Spleen (tissue), 11 donors: Measurements from ENCODE around the gene LTBP1. TPM values are rescaled to one million over a fixed set of nuclear protein-coding genes. Genes with fewer than 3 reads are reported as not detected.
"Not testable (repeated sequence)": the region's sequence is repeated elsewhere in the genome, so short reads cannot be mapped to it uniquely, and the experiment has no call there.

Experiments used
- DNase-seq: peaks from one replicate; pipeline ENCODE4 v3.0.0-alpha.2; 2020
- H3K27ac ChIP-seq, 8 donors: fragments of 200-600 bp; sonication (generic) in 7 of 8; 1 replicate in 4 of 8; 2 replicates in 4 of 8; pipeline versions ENCODE4 v1.5.0 to v1.8.0; 2016 to 2021; ENCODE audit warnings: inconsistent platforms in 4 of 8, mild to moderate bottlenecking in 4 of 8, moderate library complexity in 1 of 8
- H3K27me3 ChIP-seq, 7 donors: fragments of 200-600 bp; sonication (generic) in 6 of 7; replicated peaks in 1 of 7; 1 replicate in 4 of 7; 2 replicates in 3 of 7; pipeline versions ENCODE4 v1.5.0 to v1.8.0; 2016 to 2021; ENCODE audit warnings: inconsistent platforms in 3 of 7, mild to moderate bottlenecking in 1 of 7
- H3K36me3 ChIP-seq, 6 donors: fragments of 200-600 bp; sonication (generic) in 5 of 6; 1 replicate in 4 of 6; 2 replicates in 2 of 6; pipeline versions ENCODE4 v1.5.0 to v1.8.0; 2016 to 2021; ENCODE audit warnings: inconsistent platforms in 2 of 6
- H3K4me1 ChIP-seq, 6 donors: fragments of 200-600 bp; sonication (generic) in 5 of 6; 1 replicate in 3 of 6; 2 replicates in 3 of 6; pipeline versions ENCODE4 v1.5.0 to v1.8.0; 2016 to 2021; ENCODE audit warnings: inconsistent platforms in 3 of 6
- H3K4me3 ChIP-seq, 8 donors: fragments of 200-600 bp; sonication (generic) in 7 of 8; 1 replicate in 4 of 8; 2 replicates in 4 of 8; pipeline versions ENCODE4 v1.5.0 to v1.8.0; 2016 to 2021; ENCODE audit warnings: inconsistent platforms in 4 of 8, mild to moderate bottlenecking in 4 of 8, moderate library complexity in 2 of 8
- H3K9me3 ChIP-seq, 8 donors: fragments of 200-600 bp; sonication (generic) in 7 of 8; 1 replicate in 4 of 8; 2 replicates in 4 of 8; pipeline versions ENCODE4 v1.5.0 to v1.8.0; 2016 to 2021; ENCODE audit warnings: inconsistent platforms in 4 of 8
- CTCF ChIP-seq, 11 experiments: fragments of 200-600 bp in 7 of 11; fragments of 450-650 bp in 4 of 11; sonication (generic) in 4 of 11; IDR thresholded peaks in 8 of 11; conservative IDR thresholded peaks in 3 of 11; 1 replicate in 7 of 11; 2 replicates in 4 of 11; pipeline versions ENCODE4 v1.4.0 to v1.8.0; 2016 to 2021; ENCODE audit warnings: antibody characterized with exemption in 11 of 11, inconsistent platforms in 4 of 11, mild to moderate bottlenecking in 1 of 11
- POLR2A ChIP-seq, 3 donors: fragments of 450-650 bp; IDR thresholded peaks; one replicate each; pipeline ENCODE4 v1.5.1; 2017; ENCODE audit warnings: antibody characterized with exemption in 3 of 3, mild to moderate bottlenecking in 1 of 3
- POLR2AphosphoS5 ChIP-seq, 3 donors: sonication (generic); formaldehyde crosslinking; IDR thresholded peaks; one replicate each; pipeline ENCODE4 v1.5.1; 2017; ENCODE audit warnings: antibody characterized with exemption in 3 of 3
- WGBS, 5 donors: extraction: QIAGEN DNeasy Blood & Tissue Kit in 3 of 5; methylation state at CpG; one replicate each; pipeline versions ENCODE4 v1.1.5 to v1.1.7; 2013 to 2018; 5-methylcytosine and 5-hydroxymethylcytosine counted together
- intact Hi-C: fragments of 100-400 bp; cut with DNase I; formaldehyde crosslinking; loops from one replicate; pipeline ENCODE4 v1.15.0; 2023; ENCODE audit warnings: low total_unique reads
- polyA plus RNA-seq, 3 donors: library from polyadenylated mRNA; stranded (reverse); fragments of 200-250 nt; gene quantifications; one replicate each; pipeline ENCODE4 v1.2.1, GENCODE V29; 2013
- total RNA-seq, 7 donors: library from RNA; depleted of rRNA in 3 of 7; stranded (reverse); fragments of >200 nt in 3 of 7; fragmentation: NEBNext Ultra II Directional in 4 of 7; extraction: Animal tissue kit (Norgen Biotek cat#: 25700) in 4 of 7; gene quantifications; one replicate each; pipeline versions ENCODE4 v1.1.0 to v1.2.1, GENCODE V29; 2016 to 2021
- donor health status: healthy with polysubstance abuse.
- donor health status: DM: no; HTN: no; CAD: no; lungs with moderate emphysema.
- donor health status: DM: no; HTN: no; CAD: no.
- donor health status: Bipolar disorder and iron deficiency.
- donor health status: healthy.
- donor health status: DM: no; HTN: no; CAD: no.
- donor health status: DM: yes; HTN: yes; CAD: no.

LTBP1 gene
- total and polyA plus RNA-seq, 10 donors, result 6.8 to 28.0 (median 13.3) TPM

GRCh38 chr2:33168425-33168824, 221.7 kb downstream of the LTBP1 start:
- no peak overlapping the region for H3K27ac ChIP-seq
- no peak overlapping the region for H3K4me3 ChIP-seq
- H3K4me1 ChIP-seq, result no peaks in the 10 kb centered on the region
- intact Hi-C loops, result no loop called here
- H3K9me3 ChIP-seq, result no peaks in the 10 kb centered on the region
- no peaks in the 10 kb centered on the region for H3K27me3 ChIP-seq
- TF ChIP-seq POLR2A (IDR thresholded peaks at IDR 0.05) (no peak), POLR2AphosphoS5 (IDR thresholded peaks at IDR 0.05) (no peak), CTCF (IDR thresholded peaks at IDR 0.05 in 8 of 11, conservative IDR thresholded peaks at IDR 0.05 in 3 of 11) (no peak)
- H3K36me3 ChIP-seq, result no peaks in the 10 kb centered on the region
- DNase-seq, result no peak

GRCh38 chr2:33168922-33169321, 222.2 kb downstream of the LTBP1 start:
- H3K9me3 ChIP-seq, result no peaks in the 10 kb centered on the region
- no peaks in the 10 kb centered on the region for H3K36me3 ChIP-seq
- H3K27ac ChIP-seq, result no peak overlapping the region
- 69 to 87% (median 80%) methylated on average over 4 of the region's 4 CpGs for WGBS, 5 donors
- no peak for DNase-seq
- no peaks in the 10 kb centered on the region for H3K27me3 ChIP-seq
- H3K4me1 ChIP-seq, result no peaks in the 10 kb centered on the region
- H3K4me3 ChIP-seq, result no peak overlapping the region
- no peak for TF ChIP-seq POLR2A (IDR thresholded peaks at IDR 0.05)
- no peak for TF ChIP-seq POLR2AphosphoS5 (IDR thresholded peaks at IDR 0.05)
- intact Hi-C loops, result no loop called here

- H3K27me3 ChIP-seq, H3K4me1 ChIP-seq, DNase-seq, H3K4me3 ChIP-seq, intact Hi-C loops, H3K9me3 ChIP-seq, H3K27ac ChIP-seq, H3K36me3 ChIP-seq: not testable (repeated sequence)
- 86 to 95% (median 94%) methylated on average over 3 to 15 of the region's 16 CpGs for WGBS, 5 donors
These were observed 223.5 kb downstream of the LTBP1 start for GRCh38 chr2:33170251-33170650.

GRCh38 chr2:33177627-33178026, 230.9 kb downstream of the LTBP1 start:
- H3K27ac ChIP-seq, result no peak overlapping the region
- no peaks in the 10 kb centered on the region for H3K4me1 ChIP-seq
- WGBS, 5 donors, result 0 to 92% (median 4%) methylated on average over 1 of the region's 1 CpG
- no peaks in the 10 kb centered on the region for H3K36me3 ChIP-seq
- TF ChIP-seq POLR2A (IDR thresholded peaks at IDR 0.05), result no peak
- no peak for TF ChIP-seq POLR2AphosphoS5 (IDR thresholded peaks at IDR 0.05)
- no peak for TF ChIP-seq CTCF (IDR thresholded peaks at IDR 0.05 in 8 of 11, conservative IDR thresholded peaks at IDR 0.05 in 3 of 11)
- no peak for DNase-seq
- no peaks in the 10 kb centered on the region for H3K9me3 ChIP-seq
- intact Hi-C loops, result no loop called here
- H3K27me3 ChIP-seq, result no peaks in the 10 kb centered on the region
- H3K4me3 ChIP-seq, result no peak overlapping the region

- Histone ChIP-seq H3K27me3 (no peaks in the 10 kb centered on the region), H3K9me3 (no peaks in the 10 kb centered on the region), H3K4me1 (no peaks in the 10 kb centered on the region), H3K27ac (no peak overlapping the region), H3K36me3 (no peaks in the 10 kb centered on the region), H3K4me3 (no peak overlapping the region)
- WGBS, 5 donors, result 89 to 94% (median 90%) methylated on average over 5 of the region's 5 CpGs
- intact Hi-C loops, result no loop called here
- DNase-seq, result no peak
- TF ChIP-seq POLR2A (IDR thresholded peaks at IDR 0.05), result no peak
- TF ChIP-seq POLR2AphosphoS5 (IDR thresholded peaks at IDR 0.05), result no peak
These were observed 231.5 kb downstream of the LTBP1 start for GRCh38 chr2:33178209-33178608.

GRCh38 chr2:33180915-33181314, 234.2 kb downstream of the LTBP1 start:
- Histone ChIP-seq H3K4me1 (no peaks in the 10 kb centered on the region), H3K9me3 (no peaks in the 10 kb centered on the region), H3K36me3 (no peaks in the 10 kb centered on the region), H3K27ac (no peak overlapping the region), H3K27me3 (no peaks in the 10 kb centered on the region), H3K4me3 (no peak overlapping the region)
- TF ChIP-seq POLR2AphosphoS5 (IDR thresholded peaks at IDR 0.05), result no peak
- no peak for TF ChIP-seq POLR2A (IDR thresholded peaks at IDR 0.05)
- no peak for TF ChIP-seq CTCF (IDR thresholded peaks at IDR 0.05 in 8 of 11, conservative IDR thresholded peaks at IDR 0.05 in 3 of 11)
- no peak for DNase-seq
- WGBS, 5 donors, result 70 to 81% (median 75%) methylated on average over 5 of the region's 5 CpGs
- intact Hi-C loops, result no loop called here
